ENCODE data around the gene MSI2. TPM values are rescaled to one million over a fixed set of nuclear protein-coding genes. Genes with fewer than 3 reads are reported as not detected.

MSI2 gene
- total RNA-seq, 1 donor from 2014 or later: 67.9 TPM

GRCh38 chr17:57259306-57259705 lies 3.0 kb downstream of the MSI2 start:
- Histone ChIP-seq H3K9ac (ENCODE audit: low read length) (peak overlapping the region; percentile 86), H3K9me3 (ENCODE audit: insufficient read depth, low read depth, low read length) (no peaks in the 10 kb centered on the region), H4K20me1 (ENCODE audit: insufficient read depth, low read length) (peaks cover 41% of the 10 kb centered on the region), H3K4me2 (ENCODE audit: low read length) (peak overlapping the region; percentile 99), H3K79me2 (ENCODE audit: insufficient read depth, low read length) (peaks cover 39% of the 10 kb centered on the region), H3K27ac (ENCODE audit: low read depth, low read length) (no peak overlapping the region), H3K36me3 (ENCODE audit: insufficient read depth, low read length) (peaks cover 16% of the 10 kb centered on the region), H3K4me1 (ENCODE audit: insufficient read depth, low read length) (peaks cover 8% of the 10 kb centered on the region), H3K27me3 (ENCODE audit: insufficient read depth, low read length) (no peaks in the 10 kb centered on the region), H2AFZ (ENCODE audit: low read depth, low read length) (no peak overlapping the region), H3K4me3 (ENCODE audit: insufficient read depth, low read depth, low read length) (no peak overlapping the region)
- no peaks in the 10 kb centered on the region for H3K27me3 Mint-ChIP-seq (ENCODE audit: low read depth, unreplicated experiment)
- no peak for TF ChIP-seq CTCF (IDR thresholded peaks at IDR 0.05; ENCODE audit: insufficient read depth, low read depth, low read length)
- FAIRE-seq (no peak), DNase-seq (ENCODE audit: low read depth) (no peak)
- peaks cover 24% of the 10 kb centered on the region for H3K4me1 Mint-ChIP-seq (ENCODE audit: low read depth, unreplicated experiment)
- H3K27ac Mint-ChIP-seq (ENCODE audit: unreplicated experiment): no peak overlapping the region
- H3K9me3 Mint-ChIP-seq (ENCODE audit: unreplicated experiment): no peaks in the 10 kb centered on the region
- peak overlapping the region; percentile 86 for H3K4me3 Mint-ChIP-seq (ENCODE audit: unreplicated experiment)
- H3K36me3 Mint-ChIP-seq (ENCODE audit: low read depth, unreplicated experiment): peaks cover 14% of the 10 kb centered on the region

GRCh38 chr17:57259817-57260216 lies 3.5 kb downstream of the MSI2 start:
- no peak for DNase-seq (ENCODE audit: low read depth)
- Mint-ChIP-seq H3K9me3 (ENCODE audit: unreplicated experiment) (no peaks in the 10 kb centered on the region), H3K4me1 (ENCODE audit: low read depth, unreplicated experiment) (peaks cover 24% of the 10 kb centered on the region), H3K4me3 (ENCODE audit: unreplicated experiment) (peak overlapping the region; percentile 74), H3K27ac (ENCODE audit: unreplicated experiment) (no peak overlapping the region), H3K27me3 (ENCODE audit: low read depth, unreplicated experiment) (no peaks in the 10 kb centered on the region), H3K36me3 (ENCODE audit: low read depth, unreplicated experiment) (peaks cover 14% of the 10 kb centered on the region)
- H3K27ac ChIP-seq (ENCODE audit: low read depth, low read length): no peak overlapping the region
- peak overlapping the region; percentile 99 for H3K4me2 ChIP-seq (ENCODE audit: low read length)
- no peak overlapping the region for H3K9ac ChIP-seq (ENCODE audit: low read length)
- H4K20me1 ChIP-seq (ENCODE audit: insufficient read depth, low read length): peaks cover 46% of the 10 kb centered on the region
- no peak overlapping the region for H2AFZ ChIP-seq (ENCODE audit: low read depth, low read length)
- TF ChIP-seq EZH2 (IDR thresholded peaks at IDR 0.05; ENCODE audit: insufficient read depth, low read length) (no peak), CTCF (IDR thresholded peaks at IDR 0.05; ENCODE audit: insufficient read depth, low read depth, low read length) (no peak)
- no peak overlapping the region for H3K4me3 ChIP-seq (ENCODE audit: insufficient read depth, low read depth, low read length)
- H3K36me3 ChIP-seq (ENCODE audit: insufficient read depth, low read length): peaks cover 16% of the 10 kb centered on the region
- H3K27me3 ChIP-seq (ENCODE audit: insufficient read depth, low read length): no peaks in the 10 kb centered on the region
- H3K4me1 ChIP-seq (ENCODE audit: insufficient read depth, low read length): peaks cover 8% of the 10 kb centered on the region
- no peaks in the 10 kb centered on the region for H3K9me3 ChIP-seq (ENCODE audit: insufficient read depth, low read depth, low read length)
- peaks cover 43% of the 10 kb centered on the region for H3K79me2 ChIP-seq (ENCODE audit: insufficient read depth, low read length)
- FAIRE-seq: no peak

DNA sequence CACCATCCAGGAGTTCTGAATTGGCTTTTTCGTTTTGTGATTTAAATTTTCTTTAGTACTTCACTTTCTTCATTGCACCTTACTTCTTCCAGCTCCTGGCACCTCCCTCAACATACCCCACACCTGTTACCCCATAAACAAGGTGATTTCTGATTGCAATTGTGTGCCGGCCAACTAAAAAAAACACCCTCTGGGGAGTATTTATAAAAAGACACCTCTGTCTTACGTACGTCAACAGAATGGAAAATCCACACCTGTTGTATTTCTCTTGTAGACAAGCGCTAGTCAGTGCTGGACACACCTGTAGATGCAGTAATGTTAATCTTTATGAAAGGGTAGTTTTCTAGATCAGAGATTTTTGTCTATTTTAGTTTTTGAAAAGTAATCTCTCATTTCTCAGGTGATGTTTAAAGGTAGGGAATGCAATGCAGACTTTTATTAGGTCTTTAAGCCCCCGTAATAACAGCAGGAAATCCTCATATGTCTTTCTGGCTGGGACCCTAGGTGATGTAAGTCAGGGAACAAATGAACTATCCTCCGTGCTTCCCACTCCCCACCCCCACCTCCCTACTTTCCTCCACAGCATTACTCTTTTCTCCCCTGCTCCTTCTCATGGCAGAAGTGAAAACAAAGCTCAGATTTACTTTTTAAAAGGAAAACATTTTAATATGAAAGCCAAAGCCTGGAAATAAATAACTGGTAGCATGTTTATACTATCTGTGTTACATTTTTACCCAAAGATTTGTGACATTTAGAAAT lies 4.2 kb downstream of the MSI2 start:
- no peak overlapping the region for H3K27ac Mint-ChIP-seq (ENCODE audit: unreplicated experiment)
- no peak overlapping the region for H3K27ac ChIP-seq (ENCODE audit: low read depth, low read length)
- H3K9me3 Mint-ChIP-seq (ENCODE audit: unreplicated experiment): no peaks in the 10 kb centered on the region
- H3K4me2 ChIP-seq (ENCODE audit: low read length): no peak overlapping the region
- H3K9ac ChIP-seq (ENCODE audit: low read length): no peak overlapping the region
- no peak for FAIRE-seq
- peaks cover 50% of the 10 kb centered on the region for H3K79me2 ChIP-seq (ENCODE audit: insufficient read depth, low read length)
- H3K4me3 Mint-ChIP-seq (ENCODE audit: unreplicated experiment): peak overlapping the region; percentile 14
- H3K36me3 ChIP-seq (ENCODE audit: insufficient read depth, low read length): peaks cover 19% of the 10 kb centered on the region
- H3K4me1 Mint-ChIP-seq (ENCODE audit: low read depth, unreplicated experiment): peaks cover 26% of the 10 kb centered on the region
- peaks cover 17% of the 10 kb centered on the region for H3K36me3 Mint-ChIP-seq (ENCODE audit: low read depth, unreplicated experiment)
- H3K4me3 ChIP-seq (ENCODE audit: insufficient read depth, low read depth, low read length): no peak overlapping the region
- H3K4me1 ChIP-seq (ENCODE audit: insufficient read depth, low read length): peaks cover 8% of the 10 kb centered on the region
- TF ChIP-seq EZH2 (IDR thresholded peaks at IDR 0.05; ENCODE audit: insufficient read depth, low read length) (no peak), CTCF (IDR thresholded peaks at IDR 0.05; ENCODE audit: insufficient read depth, low read depth, low read length) (no peak)
- H3K27me3 ChIP-seq (ENCODE audit: insufficient read depth, low read length): no peaks in the 10 kb centered on the region
- H3K27me3 Mint-ChIP-seq (ENCODE audit: low read depth, unreplicated experiment): no peaks in the 10 kb centered on the region
- peaks cover 48% of the 10 kb centered on the region for H4K20me1 ChIP-seq (ENCODE audit: insufficient read depth, low read length)
- DNase-seq (ENCODE audit: low read depth): no peak
- H3K9me3 ChIP-seq (ENCODE audit: insufficient read depth, low read depth, low read length): no peaks in the 10 kb centered on the region
- H2AFZ ChIP-seq (ENCODE audit: low read depth, low read length): no peak overlapping the region
